H1 (cell line): Measurements from ENCODE around the gene RPRD2. TPM values are rescaled to one million over a fixed set of nuclear protein-coding genes. Genes with fewer than 3 reads are reported as not detected.

Source experiments
- NANOG ChIP-seq: IDR thresholded peaks from 2 replicates; pipeline ENCODE4 v1.6.1; 2011; ENCODE audit warnings: low read length, low read depth, mild to moderate bottlenecking, inconsistent platforms; ENCODE audit not compliant: insufficient read depth, poor library complexity, severe bottlenecking
- polyA plus RNA-seq, 7 experiments: library from polyadenylated mRNA; depleted of rRNA in 3 of 7; stranded (reverse) in 5 of 7; unstranded in 2 of 7; fragments of >200 nt in 5 of 7; fragments of 200-250 nt in 2 of 7; gene quantifications; 1 replicate in 5 of 7; 2 replicates in 1 of 7; 4 replicates in 1 of 7; pipeline versions ENCODE4 v1.2.1 to v1.2.3, GENCODE V29; 2011 to 2013; ENCODE audit warnings: missing spikeins in 2 of 7, mixed read lengths in 2 of 7
- total RNA-seq: library from RNA; stranded (reverse); fragmentation: NEBNext Ultra II Directional; extraction: Animal tissue kit (Norgen Biotek cat#: 25700); gene quantifications from 2 replicates; pipeline ENCODE4 v1.2.1, GENCODE V29; 2021
- TF ChIP-seq, protein P1 (sequence below): fragments of 300-600 bp; sonication (generic); IDR thresholded peaks from 2 replicates; pipeline ENCODE4 v1.7.1; 2012; ENCODE audit warnings: low read length, moderate library complexity, mild to moderate bottlenecking, inconsistent platforms; ENCODE audit not compliant: insufficient replicate concordance

Gene RPRD2
- total and polyA plus RNA-seq, 2 of the 8 experiments (the other 6 are each of a cell fraction or from before 2014, with no cell fraction given), result 14.4 to 32.4 TPM

DNA sequence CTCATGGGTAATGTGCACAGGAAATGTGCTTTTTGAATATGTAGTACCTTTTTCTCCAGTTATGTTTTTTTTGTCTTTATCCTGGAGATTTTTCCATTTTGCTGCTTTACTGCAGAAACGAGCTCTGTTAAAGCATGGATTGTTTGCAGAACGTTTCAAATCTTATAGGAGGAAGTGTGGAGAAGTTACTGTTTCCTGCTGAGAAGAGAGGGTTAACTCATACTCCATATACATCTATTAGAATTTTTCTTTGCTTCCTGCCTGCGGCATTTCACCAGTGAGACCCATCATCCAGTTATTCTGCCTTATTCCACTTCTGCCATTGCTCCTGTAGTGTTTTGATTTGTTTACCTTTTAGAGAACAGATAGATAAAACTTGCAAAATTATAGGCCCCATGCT lies 2.0 kb downstream of the RPRD2 start (continued):
- TF ChIP-seq, protein P1, sequence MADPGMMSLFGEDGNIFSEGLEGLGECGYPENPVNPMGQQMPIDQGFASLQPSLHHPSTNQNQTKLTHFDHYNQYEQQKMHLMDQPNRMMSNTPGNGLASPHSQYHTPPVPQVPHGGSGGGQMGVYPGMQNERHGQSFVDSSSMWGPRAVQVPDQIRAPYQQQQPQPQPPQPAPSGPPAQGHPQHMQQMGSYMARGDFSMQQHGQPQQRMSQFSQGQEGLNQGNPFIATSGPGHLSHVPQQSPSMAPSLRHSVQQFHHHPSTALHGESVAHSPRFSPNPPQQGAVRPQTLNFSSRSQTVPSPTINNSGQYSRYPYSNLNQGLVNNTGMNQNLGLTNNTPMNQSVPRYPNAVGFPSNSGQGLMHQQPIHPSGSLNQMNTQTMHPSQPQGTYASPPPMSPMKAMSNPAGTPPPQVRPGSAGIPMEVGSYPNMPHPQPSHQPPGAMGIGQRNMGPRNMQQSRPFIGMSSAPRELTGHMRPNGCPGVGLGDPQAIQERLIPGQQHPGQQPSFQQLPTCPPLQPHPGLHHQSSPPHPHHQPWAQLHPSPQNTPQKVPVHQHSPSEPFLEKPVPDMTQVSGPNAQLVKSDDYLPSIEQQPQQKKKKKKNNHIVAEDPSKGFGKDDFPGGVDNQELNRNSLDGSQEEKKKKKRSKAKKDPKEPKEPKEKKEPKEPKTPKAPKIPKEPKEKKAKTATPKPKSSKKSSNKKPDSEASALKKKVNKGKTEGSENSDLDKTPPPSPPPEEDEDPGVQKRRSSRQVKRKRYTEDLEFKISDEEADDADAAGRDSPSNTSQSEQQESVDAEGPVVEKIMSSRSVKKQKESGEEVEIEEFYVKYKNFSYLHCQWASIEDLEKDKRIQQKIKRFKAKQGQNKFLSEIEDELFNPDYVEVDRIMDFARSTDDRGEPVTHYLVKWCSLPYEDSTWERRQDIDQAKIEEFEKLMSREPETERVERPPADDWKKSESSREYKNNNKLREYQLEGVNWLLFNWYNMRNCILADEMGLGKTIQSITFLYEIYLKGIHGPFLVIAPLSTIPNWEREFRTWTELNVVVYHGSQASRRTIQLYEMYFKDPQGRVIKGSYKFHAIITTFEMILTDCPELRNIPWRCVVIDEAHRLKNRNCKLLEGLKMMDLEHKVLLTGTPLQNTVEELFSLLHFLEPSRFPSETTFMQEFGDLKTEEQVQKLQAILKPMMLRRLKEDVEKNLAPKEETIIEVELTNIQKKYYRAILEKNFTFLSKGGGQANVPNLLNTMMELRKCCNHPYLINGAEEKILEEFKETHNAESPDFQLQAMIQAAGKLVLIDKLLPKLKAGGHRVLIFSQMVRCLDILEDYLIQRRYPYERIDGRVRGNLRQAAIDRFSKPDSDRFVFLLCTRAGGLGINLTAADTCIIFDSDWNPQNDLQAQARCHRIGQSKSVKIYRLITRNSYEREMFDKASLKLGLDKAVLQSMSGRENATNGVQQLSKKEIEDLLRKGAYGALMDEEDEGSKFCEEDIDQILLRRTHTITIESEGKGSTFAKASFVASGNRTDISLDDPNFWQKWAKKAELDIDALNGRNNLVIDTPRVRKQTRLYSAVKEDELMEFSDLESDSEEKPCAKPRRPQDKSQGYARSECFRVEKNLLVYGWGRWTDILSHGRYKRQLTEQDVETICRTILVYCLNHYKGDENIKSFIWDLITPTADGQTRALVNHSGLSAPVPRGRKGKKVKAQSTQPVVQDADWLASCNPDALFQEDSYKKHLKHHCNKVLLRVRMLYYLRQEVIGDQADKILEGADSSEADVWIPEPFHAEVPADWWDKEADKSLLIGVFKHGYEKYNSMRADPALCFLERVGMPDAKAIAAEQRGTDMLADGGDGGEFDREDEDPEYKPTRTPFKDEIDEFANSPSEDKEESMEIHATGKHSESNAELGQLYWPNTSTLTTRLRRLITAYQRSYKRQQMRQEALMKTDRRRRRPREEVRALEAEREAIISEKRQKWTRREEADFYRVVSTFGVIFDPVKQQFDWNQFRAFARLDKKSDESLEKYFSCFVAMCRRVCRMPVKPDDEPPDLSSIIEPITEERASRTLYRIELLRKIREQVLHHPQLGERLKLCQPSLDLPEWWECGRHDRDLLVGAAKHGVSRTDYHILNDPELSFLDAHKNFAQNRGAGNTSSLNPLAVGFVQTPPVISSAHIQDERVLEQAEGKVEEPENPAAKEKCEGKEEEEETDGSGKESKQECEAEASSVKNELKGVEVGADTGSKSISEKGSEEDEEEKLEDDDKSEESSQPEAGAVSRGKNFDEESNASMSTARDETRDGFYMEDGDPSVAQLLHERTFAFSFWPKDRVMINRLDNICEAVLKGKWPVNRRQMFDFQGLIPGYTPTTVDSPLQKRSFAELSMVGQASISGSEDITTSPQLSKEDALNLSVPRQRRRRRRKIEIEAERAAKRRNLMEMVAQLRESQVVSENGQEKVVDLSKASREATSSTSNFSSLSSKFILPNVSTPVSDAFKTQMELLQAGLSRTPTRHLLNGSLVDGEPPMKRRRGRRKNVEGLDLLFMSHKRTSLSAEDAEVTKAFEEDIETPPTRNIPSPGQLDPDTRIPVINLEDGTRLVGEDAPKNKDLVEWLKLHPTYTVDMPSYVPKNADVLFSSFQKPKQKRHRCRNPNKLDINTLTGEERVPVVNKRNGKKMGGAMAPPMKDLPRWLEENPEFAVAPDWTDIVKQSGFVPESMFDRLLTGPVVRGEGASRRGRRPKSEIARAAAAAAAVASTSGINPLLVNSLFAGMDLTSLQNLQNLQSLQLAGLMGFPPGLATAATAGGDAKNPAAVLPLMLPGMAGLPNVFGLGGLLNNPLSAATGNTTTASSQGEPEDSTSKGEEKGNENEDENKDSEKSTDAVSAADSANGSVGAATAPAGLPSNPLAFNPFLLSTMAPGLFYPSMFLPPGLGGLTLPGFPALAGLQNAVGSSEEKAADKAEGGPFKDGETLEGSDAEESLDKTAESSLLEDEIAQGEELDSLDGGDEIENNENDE, result no peak
- no peak for TF ChIP-seq NANOG
- TF ChIP-seq, all 59 proteins: peak for 0
